ELF-1 (cell line): ENCODE measurements around the gene C3orf49.

Experiments
- DNase-seq: peaks from one replicate; pipeline ENCODE4 v3.0.0-alpha.2; 2016; ENCODE audit warnings: low read depth, low spot score

Gene C3orf49

GRCh38 chr3:63851287-63851686 is 32.2 kb downstream of the C3orf49 start:
- DNase-seq, result no peak

GRCh38 chr3:63853106-63853505 is 34.0 kb downstream of the C3orf49 start:
- DNase-seq, result no peak

- no peak for DNase-seq
Observed at GRCh38 chr3:63855333-63855940, 36.3 kb downstream of the C3orf49 start.

- no peak for DNase-seq
Observed at GRCh38 chr3:63857311-63857710, 38.2 kb downstream of the C3orf49 start.

GRCh38 chr3:63860776-63861175 is 41.7 kb downstream of the C3orf49 start:
- DNase-seq, result no peak

- peak; percentile 20 for DNase-seq
Observed at GRCh38 chr3:63861306-63861705, 42.2 kb downstream of the C3orf49 start.

GRCh38 chr3:63862804-63863149 is 43.7 kb downstream of the C3orf49 start:
- no peak for DNase-seq

GRCh38 chr3:63863150-63864007 is 44.3 kb downstream of the C3orf49 start, which contains the start of the genes ATXN7 and THOC7:
ATXN7 (plus strand) TSS chr3:63863867; CDS start chr3:63912599, 48,732 bp downstream.
THOC7 (minus strand) TSS chr3:63863805; CDS start chr3:63863790, 15 bp downstream.
- DNase-seq, result peak; percentile 52

GRCh38 chr3:63864008-63864964 is 45.2 kb downstream of the C3orf49 start:
- DNase-seq, result peak; percentile 32

- no peak for DNase-seq
Observed at GRCh38 chr3:63864965-63865327, 45.8 kb downstream of the C3orf49 start.

- no peak for DNase-seq
Observed at GRCh38 chr3:63867225-63867624, 48.1 kb downstream of the C3orf49 start.

- no peak for DNase-seq
Observed at GRCh38 chr3:63869940-63870614, 51.0 kb downstream of the C3orf49 start.

- DNase-seq, result no peak
Observed at GRCh38 chr3:63870615-63871005, 51.5 kb downstream of the C3orf49 start.

GRCh38 chr3:63872135-63872924 is 53.2 kb downstream of the C3orf49 start:
- DNase-seq, result peak; percentile 15

- no peak for DNase-seq
Observed at GRCh38 chr3:63874769-63875168, 55.7 kb downstream of the C3orf49 start.

- no peak for DNase-seq
Observed at GRCh38 chr3:63875510-63875909, 56.4 kb downstream of the C3orf49 start.

- no peak for DNase-seq
Observed at GRCh38 chr3:63876260-63876659, 57.2 kb downstream of the C3orf49 start.

- no peak for DNase-seq
Observed at GRCh38 chr3:63877737-63878393, 58.8 kb downstream of the C3orf49 start.

GRCh38 chr3:63878394-63879060 is 59.4 kb downstream of the C3orf49 start:
- DNase-seq, result no peak
